Fibroblast of the aortic adventitia (primary cell): ENCODE measurements around the gene OBSCN. TPM values are rescaled to one million over a fixed set of nuclear protein-coding genes. Genes with fewer than 3 reads are reported as not detected.

ENCODE experiments used
- DNase-seq: peaks from one replicate; pipeline ENCODE4 v3.0.0-alpha.2; 2010; ENCODE audit warnings: low read depth
- H3K4me3 ChIP-seq: 2 replicates; pipeline ENCODE4 v1.5.1; 2011; ENCODE audit warnings: low read depth, mild to moderate bottlenecking, control low read depth, low read length, moderate library complexity
- CTCF ChIP-seq: IDR thresholded peaks from 2 replicates; pipeline ENCODE4 v1.5.1; 2011; ENCODE audit warnings: mild to moderate bottlenecking, low read length, control low read depth, inconsistent platforms; ENCODE audit not compliant: insufficient read depth
- total RNA-seq: library from RNA; depleted of rRNA; stranded (reverse); fragments of >200 nt; gene quantifications from 2 replicates; pipeline ENCODE4 v1.2.3, GENCODE V29; 2012; ENCODE audit warnings: low replicate concordance

Gene OBSCN
- total RNA-seq, 1 donor: 0.99 TPM

GRCh38 chr1:228333739-228334115 lies 125.9 kb downstream of the OBSCN start:
- no peak for TF ChIP-seq CTCF
- no peak for DNase-seq
- H3K4me3 ChIP-seq: no peak overlapping the region

- no peak for TF ChIP-seq CTCF
- DNase-seq: no peak
- H3K4me3 ChIP-seq: no peak overlapping the region
Measured at GRCh38 chr1:228334226-228334935, 126.5 kb downstream of the OBSCN start.

GRCh38 chr1:228334954-228335353 lies 127.1 kb downstream of the OBSCN start:
- H3K4me3 ChIP-seq: no peak overlapping the region
- no peak for DNase-seq
- no peak for TF ChIP-seq CTCF

GRCh38 chr1:228335406-228336307 lies 127.8 kb downstream of the OBSCN start:
- TF ChIP-seq CTCF: no peak
- no peak for DNase-seq
- no peak overlapping the region for H3K4me3 ChIP-seq

- DNase-seq: no peak
- no peak overlapping the region for H3K4me3 ChIP-seq
- TF ChIP-seq CTCF: no peak
Measured at GRCh38 chr1:228336308-228337030, 128.6 kb downstream of the OBSCN start.

GRCh38 chr1:228337031-228337564 lies 129.3 kb downstream of the OBSCN start:
- no peak for TF ChIP-seq CTCF
- no peak overlapping the region for H3K4me3 ChIP-seq
- no peak for DNase-seq
